ENCODE data around the gene PTCRA. TPM values are rescaled to one million over a fixed set of nuclear protein-coding genes. Genes with fewer than 3 reads are reported as not detected.

PTCRA gene
- total and polyA plus RNA-seq, 8 donors, result 0.66 TPM; not detected in 7

DNA sequence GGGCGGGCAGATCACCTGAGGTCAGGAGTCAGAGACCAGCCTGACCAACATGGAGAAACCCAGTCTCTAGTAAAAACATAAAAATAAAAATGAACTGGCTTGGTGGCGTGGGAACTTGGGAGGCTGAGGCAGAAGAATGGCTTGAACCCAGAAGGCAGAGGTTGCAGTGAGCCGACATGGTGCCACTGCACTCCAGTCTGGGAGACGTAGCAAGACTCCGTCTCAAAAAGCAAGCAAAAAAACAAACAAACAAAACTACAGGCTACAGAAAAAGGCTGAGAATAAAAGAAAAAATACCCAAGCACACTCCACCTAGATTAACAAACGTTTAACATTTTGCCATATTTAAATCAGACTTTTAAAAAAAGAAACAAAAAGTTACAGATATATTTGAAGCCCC, 5.9 kb downstream of the PTCRA start:
- intact Hi-C loops (cut with DNase I), result no loop called here
- H3K9me3 ChIP-seq, result no peaks in the 10 kb centered on the region
- ATAC-seq, result no peak
- H3K27ac ChIP-seq, result no peak overlapping the region
- no peaks in the 10 kb centered on the region for H3K4me1 ChIP-seq
- no peak overlapping the region for H3K4me3 ChIP-seq
- no peak for FAIRE-seq
- DNase-seq, result no peak
- TF ChIP-seq, protein P1, sequence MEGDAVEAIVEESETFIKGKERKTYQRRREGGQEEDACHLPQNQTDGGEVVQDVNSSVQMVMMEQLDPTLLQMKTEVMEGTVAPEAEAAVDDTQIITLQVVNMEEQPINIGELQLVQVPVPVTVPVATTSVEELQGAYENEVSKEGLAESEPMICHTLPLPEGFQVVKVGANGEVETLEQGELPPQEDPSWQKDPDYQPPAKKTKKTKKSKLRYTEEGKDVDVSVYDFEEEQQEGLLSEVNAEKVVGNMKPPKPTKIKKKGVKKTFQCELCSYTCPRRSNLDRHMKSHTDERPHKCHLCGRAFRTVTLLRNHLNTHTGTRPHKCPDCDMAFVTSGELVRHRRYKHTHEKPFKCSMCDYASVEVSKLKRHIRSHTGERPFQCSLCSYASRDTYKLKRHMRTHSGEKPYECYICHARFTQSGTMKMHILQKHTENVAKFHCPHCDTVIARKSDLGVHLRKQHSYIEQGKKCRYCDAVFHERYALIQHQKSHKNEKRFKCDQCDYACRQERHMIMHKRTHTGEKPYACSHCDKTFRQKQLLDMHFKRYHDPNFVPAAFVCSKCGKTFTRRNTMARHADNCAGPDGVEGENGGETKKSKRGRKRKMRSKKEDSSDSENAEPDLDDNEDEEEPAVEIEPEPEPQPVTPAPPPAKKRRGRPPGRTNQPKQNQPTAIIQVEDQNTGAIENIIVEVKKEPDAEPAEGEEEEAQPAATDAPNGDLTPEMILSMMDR (IDR thresholded peaks at IDR 0.05), result no peak
- 61 to 71% methylated on average over 6 of the region's 6 CpGs for WGBS, 2 donors
- no peaks in the 10 kb centered on the region for H3K27me3 ChIP-seq
- no peaks in the 10 kb centered on the region for H3K36me3 ChIP-seq

DNA sequence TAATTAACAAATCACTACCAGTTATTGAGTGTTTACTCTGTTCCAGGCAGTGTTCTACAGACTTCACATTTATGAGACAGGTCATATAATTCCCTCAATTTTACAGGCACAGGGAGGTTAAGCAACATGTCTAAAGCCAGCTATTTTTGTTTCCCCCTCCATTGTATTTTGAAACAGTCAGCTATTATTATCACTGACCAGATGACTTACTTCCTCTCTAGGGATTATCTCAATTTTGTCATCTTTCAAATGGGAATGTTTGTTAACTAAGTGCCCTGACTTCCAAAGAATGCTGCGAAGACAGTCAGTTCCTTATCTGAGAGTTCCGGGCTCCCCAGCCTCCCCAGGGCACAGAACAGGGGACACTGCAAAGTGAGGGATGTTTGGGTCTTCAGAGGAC, 7.8 kb downstream of the PTCRA start:
- WGBS, 2 donors, result 85 to 93% methylated on average over 2 of the region's 2 CpGs
- Histone ChIP-seq H3K4me1 (peaks cover 0 to 6% (median 0%) of the 10 kb centered on the region in 3 donors), H3K9me3 (no peaks in the 10 kb centered on the region), H3K4me3 (no peak overlapping the region), H3K27ac (no peak overlapping the region), H3K36me3 (no peaks in the 10 kb centered on the region), H3K27me3 (no peaks in the 10 kb centered on the region)
- ATAC-seq (peak in 2 of 4 donors; percentile 6 to 44), DNase-seq (no peak), FAIRE-seq (no peak)
- intact Hi-C loops (cut with DNase I), result no loop called here
- TF ChIP-seq, protein P1 (IDR thresholded peaks at IDR 0.05), result no peak

DNA sequence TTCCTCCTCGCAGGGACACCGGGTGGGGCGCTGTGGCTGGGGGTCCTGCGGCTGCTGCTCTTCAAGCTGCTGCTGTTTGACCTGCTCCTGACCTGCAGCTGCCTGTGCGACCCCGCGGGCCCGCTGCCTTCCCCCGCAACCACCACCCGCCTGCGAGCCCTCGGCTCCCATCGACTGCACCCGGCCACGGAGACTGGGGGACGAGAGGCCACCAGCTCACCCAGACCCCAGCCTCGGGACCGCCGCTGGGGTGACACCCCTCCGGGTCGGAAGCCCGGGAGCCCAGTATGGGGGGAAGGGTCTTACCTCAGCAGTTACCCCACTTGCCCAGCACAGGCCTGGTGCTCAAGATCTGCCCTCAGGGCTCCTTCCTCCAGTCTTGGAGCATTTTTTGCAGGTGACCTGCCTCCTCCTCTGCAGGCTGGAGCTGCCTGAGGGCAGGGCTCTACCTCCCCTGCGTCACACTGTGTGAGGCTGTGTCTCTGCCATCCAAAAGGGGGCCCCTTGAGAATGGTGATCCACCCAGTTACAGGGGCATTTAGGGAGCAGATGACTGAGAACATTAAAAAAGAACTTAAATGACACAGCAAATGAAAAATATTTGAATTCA, 9.5 kb downstream of the PTCRA start:
- no peak overlapping the region for H3K4me3 ChIP-seq
- H3K4me1 ChIP-seq, result peaks cover 0 to 6% (median 1%) of the 10 kb centered on the region in 3 donors
- intact Hi-C loops (cut with DNase I), result no loop called here
- DNase-seq (peak in 1 of 6 donors; percentile 67), ATAC-seq (no peak), FAIRE-seq (no peak)
- H3K36me3 ChIP-seq, result no peaks in the 10 kb centered on the region
- TF ChIP-seq, protein P1 (IDR thresholded peaks at IDR 0.05), result no peak
- H3K27me3 ChIP-seq, result no peaks in the 10 kb centered on the region
- no peaks in the 10 kb centered on the region for H3K9me3 ChIP-seq
- 48 to 62% methylated on average over 21 to 23 of the region's 23 CpGs for WGBS, 2 donors
- no peak overlapping the region for H3K27ac ChIP-seq

DNA sequence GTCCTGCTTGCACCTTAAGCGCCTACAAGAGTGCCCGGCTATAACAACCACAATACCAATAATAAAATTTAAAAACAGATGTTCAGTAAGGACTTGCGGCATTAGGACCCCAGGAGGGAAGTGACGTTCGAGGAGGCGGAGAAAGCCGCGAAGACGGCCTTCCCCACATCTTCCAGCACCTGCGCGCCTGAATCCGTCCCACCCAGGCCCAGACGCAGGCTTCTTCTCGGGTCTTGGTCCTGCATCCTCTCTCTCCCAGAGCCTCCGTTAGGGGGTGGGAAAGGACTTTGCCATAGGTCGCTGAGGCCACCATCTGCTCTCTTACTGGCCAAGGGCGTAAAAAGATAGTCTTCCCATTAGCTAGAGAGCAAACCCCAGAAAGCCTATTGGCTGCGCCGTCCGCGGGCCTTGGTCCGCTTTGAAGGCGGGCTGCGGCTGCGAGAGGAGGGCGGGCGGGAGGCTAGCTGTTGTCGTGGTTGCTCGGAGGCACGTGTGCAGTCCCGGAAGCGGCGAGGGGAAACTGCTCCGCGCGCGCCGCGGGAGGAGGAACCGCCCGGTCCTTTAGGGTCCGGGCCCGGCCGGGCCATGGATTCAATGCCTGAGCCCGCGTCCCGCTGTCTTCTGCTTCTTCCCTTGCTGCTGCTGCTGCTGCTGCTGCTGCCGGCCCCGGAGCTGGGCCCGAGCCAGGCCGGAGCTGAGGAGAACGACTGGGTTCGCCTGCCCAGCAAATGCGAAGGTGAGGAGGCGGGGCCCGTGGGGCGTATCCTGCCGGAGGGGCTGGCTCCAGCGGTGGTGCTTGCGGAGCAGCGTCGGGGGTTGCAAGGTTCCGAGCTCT, 13.3 kb downstream of the PTCRA start, which contains the start of gene CNPY3:
CNPY3 (plus strand) TSS at position 495 of the 835 bp plus-strand sequence; CDS start at position 586, 91 bp downstream.
- ATAC-seq (peak; percentile 89 to 96 (median 91)), FAIRE-seq (no peak), DNase-seq (peak; percentile 90 to 97 (median 93))
- 0 to 1% methylated on average over 57 to 63 of the region's 63 CpGs for WGBS, 2 donors
- peaks cover 0 to 21% (median 18%) of the 10 kb centered on the region in 3 donors for H3K4me1 ChIP-seq
- H3K36me3 ChIP-seq, result peaks cover 0 to 1% (median 1%) of the 10 kb centered on the region in 3 donors
- peak within 1 kb of the TSS; percentile 52 to 84 (median 58) for H3K4me3 ChIP-seq
- intact Hi-C loops (cut with DNase I), result no loop called here
- no peaks in the 10 kb centered on the region for H3K9me3 ChIP-seq
- H3K27me3 ChIP-seq, result no peaks in the 10 kb centered on the region
- H3K27ac ChIP-seq, result peak within 1 kb of the TSS; percentile 80 to 93 (median 88)
- TF ChIP-seq, protein P1 (IDR thresholded peaks at IDR 0.05), result no peak

All from pancreas (tissue), 10 donors.